Measurements from ENCODE around the gene COP1.

DNA sequence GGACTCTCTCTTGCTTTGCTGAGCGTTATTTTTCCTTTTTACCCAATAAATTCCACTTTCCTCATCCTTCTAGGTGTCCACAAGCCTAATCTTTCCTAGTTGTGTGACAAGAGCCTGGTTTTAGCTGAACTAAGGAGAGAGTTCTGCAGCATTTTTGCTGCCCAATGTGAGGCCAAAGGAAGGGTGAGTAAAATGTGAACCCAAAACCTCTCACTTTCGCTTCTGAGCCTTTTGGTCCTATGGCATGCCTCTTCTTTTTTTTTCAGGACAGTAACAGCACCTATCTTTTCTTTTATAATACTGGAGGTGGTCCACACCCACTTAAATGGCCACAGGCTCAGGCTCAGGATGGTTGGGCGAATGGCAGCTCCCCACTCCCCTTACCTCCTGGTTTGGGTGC lies 111.1 kb downstream of the COP1 start:
- TF ChIP-seq ISL1 (CRISPR knock-in tag; IDR thresholded peaks at IDR 0.05) (no peak), ESRRG (CRISPR knock-in tag; IDR thresholded peaks at IDR 0.05) (no peak), TCF4 (CRISPR knock-in tag; IDR thresholded peaks at IDR 0.05; ENCODE audit: borderline replicate concordance) (no peak), PPARA (CRISPR knock-in tag; IDR thresholded peaks at IDR 0.05; ENCODE audit: borderline replicate concordance) (no peak), ZNF565 (CRISPR knock-in tag; conservative IDR thresholded peaks at IDR 0.05; ENCODE audit: low read depth) (no peak)
- TF ChIP-seq, protein P1, sequence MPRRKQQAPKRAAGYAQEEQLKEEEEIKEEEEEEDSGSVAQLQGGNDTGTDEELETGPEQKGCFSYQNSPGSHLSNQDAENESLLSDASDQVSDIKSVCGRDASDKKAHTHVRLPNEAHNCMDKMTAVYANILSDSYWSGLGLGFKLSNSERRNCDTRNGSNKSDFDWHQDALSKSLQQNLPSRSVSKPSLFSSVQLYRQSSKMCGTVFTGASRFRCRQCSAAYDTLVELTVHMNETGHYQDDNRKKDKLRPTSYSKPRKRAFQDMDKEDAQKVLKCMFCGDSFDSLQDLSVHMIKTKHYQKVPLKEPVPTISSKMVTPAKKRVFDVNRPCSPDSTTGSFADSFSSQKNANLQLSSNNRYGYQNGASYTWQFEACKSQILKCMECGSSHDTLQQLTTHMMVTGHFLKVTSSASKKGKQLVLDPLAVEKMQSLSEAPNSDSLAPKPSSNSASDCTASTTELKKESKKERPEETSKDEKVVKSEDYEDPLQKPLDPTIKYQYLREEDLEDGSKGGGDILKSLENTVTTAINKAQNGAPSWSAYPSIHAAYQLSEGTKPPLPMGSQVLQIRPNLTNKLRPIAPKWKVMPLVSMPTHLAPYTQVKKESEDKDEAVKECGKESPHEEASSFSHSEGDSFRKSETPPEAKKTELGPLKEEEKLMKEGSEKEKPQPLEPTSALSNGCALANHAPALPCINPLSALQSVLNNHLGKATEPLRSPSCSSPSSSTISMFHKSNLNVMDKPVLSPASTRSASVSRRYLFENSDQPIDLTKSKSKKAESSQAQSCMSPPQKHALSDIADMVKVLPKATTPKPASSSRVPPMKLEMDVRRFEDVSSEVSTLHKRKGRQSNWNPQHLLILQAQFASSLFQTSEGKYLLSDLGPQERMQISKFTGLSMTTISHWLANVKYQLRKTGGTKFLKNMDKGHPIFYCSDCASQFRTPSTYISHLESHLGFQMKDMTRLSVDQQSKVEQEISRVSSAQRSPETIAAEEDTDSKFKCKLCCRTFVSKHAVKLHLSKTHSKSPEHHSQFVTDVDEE (CRISPR knock-in tag; IDR thresholded peaks at IDR 0.05), result no peak

All from SK-N-SH treated with all-trans-retinoic acid at 6 μM for 48 hours (cell line).